ENCODE data around the gene NQO2. TPM values are rescaled to one million over a fixed set of nuclear protein-coding genes. Genes with fewer than 3 reads are reported as not detected.

NQO2 gene
- total and polyA plus RNA-seq, 2 experiments from 2014 or later = 23.4 to 38.5 TPM

DNA sequence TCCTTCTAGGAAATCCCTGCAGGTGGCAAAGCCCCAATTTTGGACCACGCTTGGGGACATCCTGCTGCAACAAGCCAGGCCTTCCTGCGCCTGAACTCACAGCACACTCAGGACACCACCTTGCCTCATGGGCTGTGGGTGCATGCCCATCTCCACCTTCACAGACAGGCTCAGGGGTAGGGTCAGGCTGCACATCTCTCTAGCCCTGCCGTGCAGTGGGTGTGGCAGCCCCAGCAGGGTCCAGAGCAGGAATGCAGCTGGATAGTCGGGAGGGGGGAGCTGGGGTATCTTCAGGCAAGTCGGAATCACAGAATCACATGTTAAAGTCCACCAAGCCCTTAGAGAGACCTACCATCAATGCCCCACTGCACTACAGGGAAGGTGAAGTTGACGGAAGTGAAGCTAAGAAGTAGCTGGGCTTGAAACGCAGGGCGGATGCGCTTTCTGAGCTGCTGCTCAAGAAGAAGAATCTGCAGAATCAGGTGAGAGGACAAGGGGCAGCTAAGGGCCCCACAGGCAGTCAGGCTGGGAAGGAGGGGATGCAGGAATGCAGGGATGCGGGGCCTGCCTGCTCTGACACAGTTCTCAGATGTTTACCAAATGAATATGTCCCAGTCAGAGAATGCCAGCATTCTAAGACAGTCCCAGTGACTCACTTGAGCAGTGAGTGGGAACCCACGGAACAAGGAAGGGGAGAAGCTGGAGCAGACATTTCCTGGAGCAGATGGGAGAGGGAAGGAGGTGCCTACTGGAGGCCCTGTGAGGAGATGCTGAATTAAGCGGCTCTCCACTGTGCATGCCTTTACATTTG lies 39.6 kb upstream of the NQO2 start:
- Histone ChIP-seq H3K79me2 (peaks cover 60% of the 10 kb centered on the region), H3K27me3 (no peaks in the 10 kb centered on the region), H4K20me1 (ENCODE audit: insufficient read depth, poor library complexity, severe bottlenecking) (no peaks in the 10 kb centered on the region), H2AFZ (no peak overlapping the region), H3K9me3 (ENCODE audit: low read depth) (no peaks in the 10 kb centered on the region), H3K36me3 (replicated peaks; ENCODE audit: insufficient read depth, low read depth) (no peaks in the 10 kb centered on the region), H3K27ac (peak overlapping the region; percentile 73), H3K4me1 (ENCODE audit: insufficient read depth) (peaks cover 23% of the 10 kb centered on the region), H3K9me2 (replicated peaks; ENCODE audit: insufficient read depth) (no peaks in the 10 kb centered on the region), H3K4me3 (no peak overlapping the region), H3K4me2 (peak overlapping the region; percentile 69)
- peak; percentile 44 for DNase-seq (ENCODE audit: low spot score)
- TF ChIP-seq, protein P1, sequence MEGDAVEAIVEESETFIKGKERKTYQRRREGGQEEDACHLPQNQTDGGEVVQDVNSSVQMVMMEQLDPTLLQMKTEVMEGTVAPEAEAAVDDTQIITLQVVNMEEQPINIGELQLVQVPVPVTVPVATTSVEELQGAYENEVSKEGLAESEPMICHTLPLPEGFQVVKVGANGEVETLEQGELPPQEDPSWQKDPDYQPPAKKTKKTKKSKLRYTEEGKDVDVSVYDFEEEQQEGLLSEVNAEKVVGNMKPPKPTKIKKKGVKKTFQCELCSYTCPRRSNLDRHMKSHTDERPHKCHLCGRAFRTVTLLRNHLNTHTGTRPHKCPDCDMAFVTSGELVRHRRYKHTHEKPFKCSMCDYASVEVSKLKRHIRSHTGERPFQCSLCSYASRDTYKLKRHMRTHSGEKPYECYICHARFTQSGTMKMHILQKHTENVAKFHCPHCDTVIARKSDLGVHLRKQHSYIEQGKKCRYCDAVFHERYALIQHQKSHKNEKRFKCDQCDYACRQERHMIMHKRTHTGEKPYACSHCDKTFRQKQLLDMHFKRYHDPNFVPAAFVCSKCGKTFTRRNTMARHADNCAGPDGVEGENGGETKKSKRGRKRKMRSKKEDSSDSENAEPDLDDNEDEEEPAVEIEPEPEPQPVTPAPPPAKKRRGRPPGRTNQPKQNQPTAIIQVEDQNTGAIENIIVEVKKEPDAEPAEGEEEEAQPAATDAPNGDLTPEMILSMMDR (IDR thresholded peaks at IDR 0.05; ENCODE audit: poor library complexity) = no peak
- TF ChIP-seq EZH2 (IDR thresholded peaks at IDR 0.05; ENCODE audit: borderline replicate concordance) (no peak), EZH2phosphoT487 (IDR thresholded peaks at IDR 0.05; ENCODE audit: low read depth, severe bottlenecking, unreplicated experiment) (no peak)
- 77% methylated on average over 11 of the region's 12 CpGs for WGBS (ENCODE audit: low lambda C conversion rate, missing lambda C conversion rate)

DNA sequence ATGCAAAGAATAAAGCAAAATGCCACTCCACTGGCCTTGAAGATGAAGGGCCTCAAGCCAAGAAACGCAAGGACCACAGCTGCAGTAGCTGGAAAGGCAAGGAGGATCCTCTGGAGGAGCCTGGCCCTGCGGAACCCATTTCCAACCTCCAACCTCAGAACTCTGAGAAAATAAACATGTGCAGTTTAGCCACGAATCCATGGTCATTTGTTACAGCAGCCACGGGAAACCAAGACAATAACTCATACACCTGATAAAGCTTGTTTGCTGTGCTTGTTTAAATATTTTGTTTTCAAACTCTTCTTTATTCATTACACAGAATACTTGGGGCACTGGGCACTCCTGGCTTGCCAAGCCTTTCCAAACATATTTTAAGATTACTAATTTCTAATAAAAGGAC lies 38.8 kb upstream of the NQO2 start:
- no peaks in the 10 kb centered on the region for H3K27me3 ChIP-seq
- no peaks in the 10 kb centered on the region for H3K9me2 ChIP-seq (replicated peaks; ENCODE audit: insufficient read depth)
- H3K36me3 ChIP-seq (replicated peaks; ENCODE audit: insufficient read depth, low read depth) = no peaks in the 10 kb centered on the region
- no peak overlapping the region for H2AFZ ChIP-seq
- no peaks in the 10 kb centered on the region for H4K20me1 ChIP-seq (ENCODE audit: insufficient read depth, poor library complexity, severe bottlenecking)
- H3K27ac ChIP-seq = peak overlapping the region; percentile 73
- peaks cover 23% of the 10 kb centered on the region for H3K4me1 ChIP-seq (ENCODE audit: insufficient read depth)
- peaks cover 66% of the 10 kb centered on the region for H3K79me2 ChIP-seq
- H3K4me2 ChIP-seq = peak overlapping the region; percentile 69
- no peak overlapping the region for H3K4me3 ChIP-seq
- TF ChIP-seq, protein P1 (IDR thresholded peaks at IDR 0.05; ENCODE audit: poor library complexity) = no peak
- TF ChIP-seq EZH2 (IDR thresholded peaks at IDR 0.05; ENCODE audit: borderline replicate concordance) (no peak), EZH2phosphoT487 (IDR thresholded peaks at IDR 0.05; ENCODE audit: low read depth, severe bottlenecking, unreplicated experiment) (no peak)
- H3K9me3 ChIP-seq (ENCODE audit: low read depth) = no peaks in the 10 kb centered on the region
- DNase-seq (ENCODE audit: low spot score) = no peak
- 68% methylated on average over 4 of the region's 4 CpGs for WGBS (ENCODE audit: low lambda C conversion rate, missing lambda C conversion rate)

DNA sequence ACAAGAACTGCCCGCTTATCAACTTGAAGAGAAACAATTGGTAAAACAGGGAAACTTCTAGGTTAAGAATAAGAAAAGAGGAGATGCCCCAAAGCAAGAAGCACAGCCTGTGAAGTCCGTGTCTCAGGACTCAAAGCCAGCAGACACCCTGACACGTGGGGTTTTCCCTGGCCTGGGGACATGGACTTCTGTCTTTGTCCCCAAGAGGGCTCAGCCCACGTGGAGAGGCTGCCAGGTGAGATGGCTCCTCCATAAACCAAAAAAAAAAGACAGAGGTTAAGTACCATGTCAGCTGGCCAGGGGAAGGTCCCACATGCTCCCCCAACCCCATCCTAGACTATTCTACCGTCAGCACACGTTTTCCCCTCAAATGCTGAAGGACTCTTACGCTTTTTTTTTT lies 38.2 kb upstream of the NQO2 start:
- no peaks in the 10 kb centered on the region for H3K9me3 ChIP-seq (ENCODE audit: low read depth)
- TF ChIP-seq EZH2 (IDR thresholded peaks at IDR 0.05; ENCODE audit: borderline replicate concordance) = no peak
- TF ChIP-seq, protein P1 (IDR thresholded peaks at IDR 0.05; ENCODE audit: poor library complexity) = no peak
- no peak for TF ChIP-seq EZH2phosphoT487 (IDR thresholded peaks at IDR 0.05; ENCODE audit: low read depth, severe bottlenecking, unreplicated experiment)
- H3K79me2 ChIP-seq = peaks cover 70% of the 10 kb centered on the region
- H3K27me3 ChIP-seq = no peaks in the 10 kb centered on the region
- H3K27ac ChIP-seq = peak overlapping the region; percentile 73
- no peak for DNase-seq (ENCODE audit: low spot score)
- no peak overlapping the region for H2AFZ ChIP-seq
- H3K9me2 ChIP-seq (replicated peaks; ENCODE audit: insufficient read depth) = no peaks in the 10 kb centered on the region
- H3K4me1 ChIP-seq (ENCODE audit: insufficient read depth) = peaks cover 23% of the 10 kb centered on the region
- H3K4me2 ChIP-seq = peak overlapping the region; percentile 69
- H4K20me1 ChIP-seq (ENCODE audit: insufficient read depth, poor library complexity, severe bottlenecking) = no peaks in the 10 kb centered on the region
- WGBS (ENCODE audit: low lambda C conversion rate, missing lambda C conversion rate) = 68% methylated on average over 7 of the region's 7 CpGs
- H3K4me3 ChIP-seq = no peak overlapping the region
- no peaks in the 10 kb centered on the region for H3K36me3 ChIP-seq (replicated peaks; ENCODE audit: insufficient read depth, low read depth)

All from hepatocyte (in vitro differentiated cells).